ENCODE measurements around the gene MAGEB4.

DNA sequence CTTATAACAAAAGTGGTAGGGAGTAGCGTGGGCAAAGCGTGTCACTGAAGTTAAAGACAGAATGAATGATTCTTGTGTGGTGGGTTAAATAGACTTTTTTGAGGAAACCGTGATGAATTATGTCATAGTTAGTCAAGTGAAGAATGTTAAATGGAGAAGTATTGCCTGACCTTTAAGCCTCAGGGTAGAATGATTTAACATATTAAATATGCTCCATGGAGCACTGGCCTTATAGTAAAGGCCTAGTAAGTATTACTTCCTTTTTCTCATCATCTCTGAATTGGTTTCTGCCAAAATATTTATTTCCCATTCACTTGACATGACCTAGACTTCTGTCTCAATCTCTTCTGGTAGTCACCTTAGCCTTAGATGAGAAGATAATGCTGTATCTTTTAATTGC, 28.8 kb downstream of the MAGEB4 start:
- TF ChIP-seq, protein P1, sequence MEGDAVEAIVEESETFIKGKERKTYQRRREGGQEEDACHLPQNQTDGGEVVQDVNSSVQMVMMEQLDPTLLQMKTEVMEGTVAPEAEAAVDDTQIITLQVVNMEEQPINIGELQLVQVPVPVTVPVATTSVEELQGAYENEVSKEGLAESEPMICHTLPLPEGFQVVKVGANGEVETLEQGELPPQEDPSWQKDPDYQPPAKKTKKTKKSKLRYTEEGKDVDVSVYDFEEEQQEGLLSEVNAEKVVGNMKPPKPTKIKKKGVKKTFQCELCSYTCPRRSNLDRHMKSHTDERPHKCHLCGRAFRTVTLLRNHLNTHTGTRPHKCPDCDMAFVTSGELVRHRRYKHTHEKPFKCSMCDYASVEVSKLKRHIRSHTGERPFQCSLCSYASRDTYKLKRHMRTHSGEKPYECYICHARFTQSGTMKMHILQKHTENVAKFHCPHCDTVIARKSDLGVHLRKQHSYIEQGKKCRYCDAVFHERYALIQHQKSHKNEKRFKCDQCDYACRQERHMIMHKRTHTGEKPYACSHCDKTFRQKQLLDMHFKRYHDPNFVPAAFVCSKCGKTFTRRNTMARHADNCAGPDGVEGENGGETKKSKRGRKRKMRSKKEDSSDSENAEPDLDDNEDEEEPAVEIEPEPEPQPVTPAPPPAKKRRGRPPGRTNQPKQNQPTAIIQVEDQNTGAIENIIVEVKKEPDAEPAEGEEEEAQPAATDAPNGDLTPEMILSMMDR (IDR thresholded peaks at IDR 0.05), result no peak
- TF ChIP-seq POLR2A (IDR thresholded peaks at IDR 0.05; ENCODE audit: low read depth), result no peak
- TF ChIP-seq EP300 (IDR thresholded peaks at IDR 0.05), result no peak

Data from esophagus muscularis mucosa (tissue), 4 donors.